H1 (cell line): ENCODE measurements around the gene RAET1G. TPM values are rescaled to one million over a fixed set of nuclear protein-coding genes. Genes with fewer than 3 reads are reported as not detected.

Experiments
- CTCF ChIA-PET: fragments of 300-600 bp; sonication (Branson Sonifier 250); formaldehyde crosslinking; loops from one replicate; lab custom pipeline; 2021; ENCODE audit not compliant: partially characterized antibody; lab: Charles Lee
- POLR2A ChIA-PET: fragments of 300-600 bp; sonication (Branson Sonifier 250); formaldehyde crosslinking; loops from one replicate; lab custom pipeline; 2021; ENCODE audit warnings: inconsistent platforms; ENCODE audit not compliant: partially characterized antibody; lab: Charles Lee
- DNase-seq, 2 experiments: peaks; one replicate each; pipeline versions ENCODE4 v3.0.0 to v3.0.0-alpha.2; 2010 to 2022; ENCODE audit warnings: low spot score in 2 of 2, low read depth in 1 of 2, mixed read lengths in 1 of 2
- FAIRE-seq: peaks from 2 replicates; lab custom pipeline; 2011; peaks lifted over from hg19 to GRCh38; lab: Jason Lieb, UNC
- H2AFZ ChIP-seq: 2 replicates; pipeline ENCODE4 v1.8.1; 2012; ENCODE audit warnings: low read length, inconsistent platforms
- H2AK5ac ChIP-seq: 2 replicates; pipeline ENCODE4 v1.6.1; 2013; ENCODE audit warnings: low read depth, low read length
- H2BK120ac ChIP-seq: replicated peaks from 2 replicates; pipeline ENCODE3; 2013; ENCODE audit warnings: low read depth, low read length, inconsistent platforms
- H2BK12ac ChIP-seq: 2 replicates; pipeline ENCODE4 v1.6.1; 2013; ENCODE audit warnings: low read depth, low read length
- H2BK15ac ChIP-seq: 2 replicates; pipeline ENCODE4 v1.6.1; 2013; ENCODE audit warnings: low read length
- H2BK20ac ChIP-seq: 2 replicates; pipeline ENCODE4 v1.6.1; 2013; ENCODE audit warnings: low read length
- H2BK5ac ChIP-seq: 2 replicates; pipeline ENCODE4 v1.6.1; 2013; ENCODE audit warnings: low read depth, low read length
- H3K14ac ChIP-seq: 2 replicates; pipeline ENCODE4 v1.6.1; 2013; ENCODE audit warnings: inconsistent platforms; ENCODE audit not compliant: insufficient read length
- H3K18ac ChIP-seq: 2 replicates; pipeline ENCODE4 v1.6.1; 2013; ENCODE audit warnings: low read length; ENCODE audit errors: extremely low read depth
- H3K23ac ChIP-seq: 2 replicates; pipeline ENCODE4 v1.6.1; 2013; ENCODE audit warnings: inconsistent platforms; ENCODE audit not compliant: insufficient read length
- H3K23me2 ChIP-seq: 2 replicates; pipeline ENCODE4 v1.6.1; 2013; ENCODE audit warnings: low read depth, low read length
- H3K27ac ChIP-seq: 2 replicates; pipeline ENCODE4 v1.6.1; 2011; ENCODE audit warnings: low read depth, low read length, inconsistent platforms
- H3K27me3 ChIP-seq, 4 experiments: replicated peaks in 1 of 4; 1 replicate in 1 of 4; 2 replicates in 3 of 4; pipeline versions ENCODE4 v1.6.1 to v1.8.1; 2011 to 2013; ENCODE audit warnings: low read length in 3 of 4, mild to moderate bottlenecking in 3 of 4, inconsistent platforms in 2 of 4, mixed read lengths in 2 of 4, moderate library complexity in 1 of 4; ENCODE audit not compliant: control insufficient read depth in 3 of 4, insufficient read depth in 3 of 4; ENCODE audit errors: extremely low read depth in 1 of 4
- H3K36me3 ChIP-seq, 4 experiments: 2 replicates each; pipeline versions ENCODE4 v1.6.1 to v1.8.1; 2011 to 2013; ENCODE audit warnings: mild to moderate bottlenecking in 4 of 4, low read length in 3 of 4, moderate library complexity in 2 of 4, control low read depth in 1 of 4, inconsistent platforms in 1 of 4; ENCODE audit not compliant: insufficient read depth in 4 of 4, control insufficient read depth in 2 of 4
- H3K4ac ChIP-seq: replicated peaks from 2 replicates; pipeline ENCODE3; 2013; ENCODE audit warnings: low read length, low read depth, mixed read lengths, inconsistent platforms; ENCODE audit not compliant: insufficient read length
- H3K4me1 ChIP-seq, 4 experiments: replicated peaks in 1 of 4; 1 replicate in 1 of 4; 2 replicates in 3 of 4; pipeline versions ENCODE4 v1.6.1 to v1.8.1; 2011 to 2013; ENCODE audit warnings: low read length in 3 of 4, inconsistent platforms in 2 of 4, mixed read lengths in 1 of 4; ENCODE audit not compliant: insufficient read depth in 4 of 4, control insufficient read depth in 3 of 4
- H3K4me2 ChIP-seq, 2 experiments: 2 replicates each; pipeline versions ENCODE4 v1.6.1 to v1.8.1; 2011 to 2013; ENCODE audit warnings: low read depth in 2 of 2, low read length in 2 of 2, control low read depth in 1 of 2, inconsistent platforms in 1 of 2, mild to moderate bottlenecking in 1 of 2; ENCODE audit not compliant: insufficient read depth in 1 of 2
- H3K4me3 ChIP-seq, 4 experiments: fragments of 200-600, 300-600 bp in 1 of 4; sonication (generic), shearing (Covaris generic), sonication (Bioruptor Twin) in 1 of 4; 2 replicates each; pipeline versions ENCODE4 v1.5.1 to v1.8.1; 2011 to 2016; ENCODE audit warnings: low read length in 4 of 4, low read depth in 3 of 4, control low read depth in 2 of 4, inconsistent platforms in 2 of 4, mild to moderate bottlenecking in 2 of 4, mixed read lengths in 1 of 4, moderate library complexity in 1 of 4; ENCODE audit not compliant: insufficient read depth in 2 of 4; ENCODE audit errors: extremely low read depth in 1 of 4
- H3K56ac ChIP-seq: replicated peaks from 2 replicates; pipeline ENCODE3; 2013; ENCODE audit warnings: low read depth, mild to moderate bottlenecking, mixed read lengths, low read length, inconsistent platforms; ENCODE audit not compliant: insufficient read length
- H3K79me1 ChIP-seq: 2 replicates; pipeline ENCODE4 v1.6.1; 2013; ENCODE audit warnings: low read depth, low read length, control low read depth
- H3K79me2 ChIP-seq, 2 experiments: 2 replicates each; pipeline versions ENCODE4 v1.6.1 to v1.8.1; 2012 to 2013; ENCODE audit warnings: low read length in 2 of 2, mild to moderate bottlenecking in 2 of 2, inconsistent platforms in 1 of 2; ENCODE audit not compliant: insufficient read depth in 2 of 2, control insufficient read depth in 1 of 2
- H3K9ac ChIP-seq, 4 experiments: replicated peaks in 1 of 4; 1 replicate in 1 of 4; 2 replicates in 3 of 4; pipeline versions ENCODE4 v1.6.1 to v1.8.1; 2011 to 2013; ENCODE audit warnings: low read depth in 3 of 4, low read length in 3 of 4, control low read depth in 2 of 4, mild to moderate bottlenecking in 2 of 4, moderate library complexity in 2 of 4, inconsistent platforms in 1 of 4; ENCODE audit errors: extremely low read depth in 1 of 4
- H3K9me3 ChIP-seq, 2 experiments: 2 replicates each; pipeline versions ENCODE4 v1.6.1 to v1.8.1; 2012 to 2013; ENCODE audit warnings: mild to moderate bottlenecking in 2 of 2, moderate library complexity in 2 of 2, control low read depth in 1 of 2, inconsistent platforms in 1 of 2, low read depth in 1 of 2, low read length in 1 of 2, mixed read lengths in 1 of 2; ENCODE audit not compliant: insufficient read depth in 2 of 2
- H4K20me1 ChIP-seq, 2 experiments: replicated peaks in 1 of 2; 2 replicates each; pipeline versions ENCODE3 to v1.8.1; 2011 to 2013; ENCODE audit warnings: inconsistent platforms in 2 of 2, low read length in 2 of 2, mild to moderate bottlenecking in 1 of 2; ENCODE audit not compliant: insufficient read depth in 2 of 2, control insufficient read depth in 1 of 2
- H4K5ac ChIP-seq: 2 replicates; pipeline ENCODE4 v1.6.1; 2013; ENCODE audit warnings: low read length, low read depth, mixed read lengths, inconsistent platforms; ENCODE audit not compliant: insufficient read length
- H4K8ac ChIP-seq: 2 replicates; pipeline ENCODE4 v1.8.0; 2013; ENCODE audit warnings: mild to moderate bottlenecking, moderate library complexity, low read length, inconsistent platforms; ENCODE audit not compliant: insufficient read depth; ENCODE audit errors: extremely low read depth
- H4K91ac ChIP-seq: replicated peaks from 2 replicates; pipeline ENCODE3; 2013; ENCODE audit warnings: low read length, mixed read lengths, inconsistent platforms; ENCODE audit not compliant: insufficient read length
- ASH2L ChIP-seq: fragments of 200-600, 300-600 bp; sonication (generic); IDR thresholded peaks from one replicate; pipeline ENCODE4 v1.7.1; 2017; ENCODE audit warnings: low read length
- BRCA1 ChIP-seq: IDR thresholded peaks from 2 replicates; pipeline ENCODE4 v1.6.1; 2012; ENCODE audit warnings: low read depth, low read length, improper control_type of control experiment
- EGR1 ChIP-seq: IDR thresholded peaks from 2 replicates; pipeline ENCODE4 v1.6.1; 2011; ENCODE audit warnings: low read depth, low read length, borderline replicate concordance
- HDAC2 ChIP-seq, 2 experiments: fragments of 300-600 bp in 1 of 2; sonication (generic) in 1 of 2; IDR thresholded peaks; 2 replicates each; pipeline ENCODE4 v1.6.1; 2011 to 2012; ENCODE audit warnings: low read depth in 2 of 2, low read length in 2 of 2, mild to moderate bottlenecking in 2 of 2, moderate library complexity in 2 of 2, borderline replicate concordance in 1 of 2, inconsistent platforms in 1 of 2
- JUND ChIP-seq: IDR thresholded peaks from 2 replicates; pipeline ENCODE4 v1.6.1; 2011; ENCODE audit warnings: mild to moderate bottlenecking, improper control_type of control experiment, low read length
- KDM4A ChIP-seq: IDR thresholded peaks from one replicate; pipeline ENCODE4 v1.7.1; 2012; ENCODE audit warnings: low read depth, mild to moderate bottlenecking, moderate library complexity, low read length, inconsistent platforms; ENCODE audit not compliant: severe bottlenecking
- POLR2AphosphoS5 ChIP-seq: IDR thresholded peaks from 2 replicates; pipeline ENCODE4 v1.6.1; 2011; ENCODE audit warnings: low read depth, low read length
- RFX5 ChIP-seq: IDR thresholded peaks from 2 replicates; pipeline ENCODE4 v1.6.1; 2011; ENCODE audit warnings: low read depth, low read length, improper control_type of control experiment, borderline replicate concordance
- SIX5 ChIP-seq: IDR thresholded peaks from 2 replicates; pipeline ENCODE4 v1.6.1; 2011; ENCODE audit warnings: mild to moderate bottlenecking, low read depth, low read length
- SP4 ChIP-seq: IDR thresholded peaks from 2 replicates; pipeline ENCODE4 v1.6.1; 2012; ENCODE audit warnings: low read length, inconsistent platforms
- SUZ12 ChIP-seq: fragments of 200-600 bp; sonication (generic); IDR thresholded peaks from 2 replicates; pipeline ENCODE4 v1.6.1; 2012; ENCODE audit warnings: mild to moderate bottlenecking, inconsistent platforms, low read length, moderate library complexity, mixed read lengths
- WGBS, 2 experiments: shearing (Covaris generic) in 1 of 2; methylation state at CpG; one replicate each; pipeline versions ENCODE4 v1.1.6 to v1.1.7; 2013 to 2015; ENCODE audit warnings: low lambda C conversion rate in 2 of 2, mixed read lengths in 2 of 2, inconsistent platforms in 1 of 2, low coverage in 1 of 2, missing lambda C conversion rate in 1 of 2; ENCODE audit not compliant: insufficient replicate concordance in 2 of 2, insufficient coverage in 1 of 2, insufficient read length in 1 of 2; ENCODE audit errors: extremely low coverage in 1 of 2, missing lambda C conversion rate in 1 of 2; 5-methylcytosine and 5-hydroxymethylcytosine counted together
- polyA plus RNA-seq, 7 experiments: library from polyadenylated mRNA; depleted of rRNA in 3 of 7; stranded (reverse) in 5 of 7; unstranded in 2 of 7; fragments of >200 nt in 5 of 7; fragments of 200-250 nt in 2 of 7; gene quantifications; 1 replicate in 5 of 7; 2 replicates in 1 of 7; 4 replicates in 1 of 7; pipeline versions ENCODE4 v1.2.1 to v1.2.3, GENCODE V29; 2011 to 2013; ENCODE audit warnings: missing spikeins in 2 of 7, mixed read lengths in 2 of 7
- total RNA-seq: library from RNA; stranded (reverse); fragmentation: NEBNext Ultra II Directional; extraction: Animal tissue kit (Norgen Biotek cat#: 25700); gene quantifications from 2 replicates; pipeline ENCODE4 v1.2.1, GENCODE V29; 2021
- TF ChIP-seq, protein P1 (sequence below): IDR thresholded peaks from 2 replicates; pipeline ENCODE4 v1.6.1; 2012; ENCODE audit warnings: inconsistent platforms

Gene RAET1G
- total and polyA plus RNA-seq, 2 of the 8 experiments (the other 6 are each of a cell fraction or from before 2014, with no cell fraction given) = 0.08 TPM; not detected in 1

DNA sequence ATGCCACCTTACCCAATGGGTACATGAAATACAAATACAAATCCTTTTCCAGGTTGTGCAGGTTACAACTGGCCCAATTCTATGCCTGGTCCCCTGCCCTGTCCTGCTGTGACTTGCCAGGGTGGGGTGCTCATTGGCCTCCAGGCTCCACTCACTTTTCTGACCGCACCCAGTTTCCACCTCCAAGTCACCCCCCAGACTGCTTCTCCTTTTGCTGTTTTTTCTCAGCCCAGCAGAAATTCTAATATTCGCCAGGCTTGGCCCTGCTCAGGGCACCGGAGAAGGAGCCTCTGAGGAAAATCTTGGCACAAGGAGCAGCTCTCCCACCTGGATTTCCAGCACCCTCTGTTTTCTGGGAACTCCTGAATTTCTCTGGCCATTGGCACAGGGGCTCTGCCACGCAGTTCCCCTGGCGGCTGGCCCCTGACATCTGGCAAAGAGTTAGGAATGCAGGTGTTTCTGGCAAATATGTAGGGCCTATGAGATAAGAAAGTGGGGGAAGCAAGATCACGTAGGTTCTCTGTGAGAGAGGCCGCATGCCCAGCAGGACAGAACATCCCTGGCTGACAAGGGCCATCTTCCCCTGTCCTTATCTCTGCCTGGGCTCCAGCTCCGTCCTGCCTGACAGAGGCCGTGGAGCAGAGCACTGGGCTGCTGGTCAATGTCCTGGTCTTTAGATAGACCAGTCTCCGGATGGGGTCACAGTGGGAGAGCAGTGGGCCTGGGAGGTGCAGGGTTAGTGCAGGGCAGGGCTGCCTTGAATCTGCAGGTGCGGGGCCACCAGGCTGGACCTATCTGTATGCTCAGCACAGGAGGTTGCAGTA is 22.1 kb downstream of the RAET1G start:
- H3K4me1 ChIP-seq = peaks cover 0 to 2% (median 0%) of the 10 kb centered on the region in 4 experiments; a peak in 1 of 7 replicates
- H3K79me1 ChIP-seq = no peaks in the 10 kb centered on the region
- no peak overlapping the region for H4K8ac ChIP-seq
- no peak overlapping the region for H2BK20ac ChIP-seq
- H3K27ac ChIP-seq = no peak overlapping the region
- no peak overlapping the region for H4K91ac ChIP-seq
- H3K4me2 ChIP-seq = no peak overlapping the region
- DNase-seq = no peak
- no peak overlapping the region for H3K56ac ChIP-seq
- H3K18ac ChIP-seq = no peak overlapping the region
- CTCF ChIA-PET = interaction anchor here (1.1 to 3.1 kb wide), 6 partner anchors 12 to 66 kb away, joined by 3 to 13 read pairs (median 4); no protein-coding TSS in a partner anchor
- H2BK15ac ChIP-seq = no peak overlapping the region
- no peak overlapping the region for H2BK120ac ChIP-seq
- WGBS, 2 experiments = 86% methylated on average over 11 of the region's 11 CpGs; no CpG with 5 or more reads in 1 of the 2 experiments
- no peaks in the 10 kb centered on the region for H3K27me3 ChIP-seq
- H2AFZ ChIP-seq = no peak overlapping the region
- no peak overlapping the region for H3K9ac ChIP-seq
- no peaks in the 10 kb centered on the region for H4K20me1 ChIP-seq
- no peak overlapping the region for H3K14ac ChIP-seq
- no peak overlapping the region for H2AK5ac ChIP-seq
- H3K9me3 ChIP-seq = no peaks in the 10 kb centered on the region; a peak in 1 of 4 replicates
- H3K4ac ChIP-seq = no peak overlapping the region
- POLR2A ChIA-PET = interaction anchor here (0.6 kb wide), 1 partner anchor 55 kb away, joined by 3 read pairs; no protein-coding TSS in a partner anchor
- no peak overlapping the region for H2BK12ac ChIP-seq
- no peak overlapping the region for H4K5ac ChIP-seq
- H3K36me3 ChIP-seq = no peaks in the 10 kb centered on the region
- H3K79me2 ChIP-seq = no peaks in the 10 kb centered on the region
- H3K23me2 ChIP-seq = no peaks in the 10 kb centered on the region
- no peak for FAIRE-seq
- H2BK5ac ChIP-seq = no peak overlapping the region
- no peak overlapping the region for H3K4me3 ChIP-seq
- no peak overlapping the region for H3K23ac ChIP-seq
- TF ChIP-seq EGR1 = no peak
- no peak for TF ChIP-seq SIX5
- TF ChIP-seq, protein P1, sequence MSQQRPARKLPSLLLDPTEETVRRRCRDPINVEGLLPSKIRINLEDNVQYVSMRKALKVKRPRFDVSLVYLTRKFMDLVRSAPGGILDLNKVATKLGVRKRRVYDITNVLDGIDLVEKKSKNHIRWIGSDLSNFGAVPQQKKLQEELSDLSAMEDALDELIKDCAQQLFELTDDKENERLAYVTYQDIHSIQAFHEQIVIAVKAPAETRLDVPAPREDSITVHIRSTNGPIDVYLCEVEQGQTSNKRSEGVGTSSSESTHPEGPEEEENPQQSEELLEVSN = no peak
- no peak for TF ChIP-seq RFX5
- TF ChIP-seq JUND = no peak
- TF ChIP-seq KDM4A = no peak
- no peak for TF ChIP-seq SP4
- TF ChIP-seq BRCA1 = no peak
- no peak for TF ChIP-seq SUZ12
- no peak for TF ChIP-seq HDAC2 (IDR thresholded peaks at IDR 0.05; ENCODE audit: borderline replicate concordance in 1 of 2, low read depth in 2 of 2, low read length in 2 of 2)
- no peak for TF ChIP-seq ASH2L
- TF ChIP-seq POLR2AphosphoS5 = no peak
